ENCODE results near the gene RAB40C. TPM values are rescaled to one million over a fixed set of nuclear protein-coding genes. Genes with fewer than 3 reads are reported as not detected.

Gene RAB40C
- total and polyA plus RNA-seq, 7 donors: 16.8 to 41.2 (median 28.8) TPM

DNA sequence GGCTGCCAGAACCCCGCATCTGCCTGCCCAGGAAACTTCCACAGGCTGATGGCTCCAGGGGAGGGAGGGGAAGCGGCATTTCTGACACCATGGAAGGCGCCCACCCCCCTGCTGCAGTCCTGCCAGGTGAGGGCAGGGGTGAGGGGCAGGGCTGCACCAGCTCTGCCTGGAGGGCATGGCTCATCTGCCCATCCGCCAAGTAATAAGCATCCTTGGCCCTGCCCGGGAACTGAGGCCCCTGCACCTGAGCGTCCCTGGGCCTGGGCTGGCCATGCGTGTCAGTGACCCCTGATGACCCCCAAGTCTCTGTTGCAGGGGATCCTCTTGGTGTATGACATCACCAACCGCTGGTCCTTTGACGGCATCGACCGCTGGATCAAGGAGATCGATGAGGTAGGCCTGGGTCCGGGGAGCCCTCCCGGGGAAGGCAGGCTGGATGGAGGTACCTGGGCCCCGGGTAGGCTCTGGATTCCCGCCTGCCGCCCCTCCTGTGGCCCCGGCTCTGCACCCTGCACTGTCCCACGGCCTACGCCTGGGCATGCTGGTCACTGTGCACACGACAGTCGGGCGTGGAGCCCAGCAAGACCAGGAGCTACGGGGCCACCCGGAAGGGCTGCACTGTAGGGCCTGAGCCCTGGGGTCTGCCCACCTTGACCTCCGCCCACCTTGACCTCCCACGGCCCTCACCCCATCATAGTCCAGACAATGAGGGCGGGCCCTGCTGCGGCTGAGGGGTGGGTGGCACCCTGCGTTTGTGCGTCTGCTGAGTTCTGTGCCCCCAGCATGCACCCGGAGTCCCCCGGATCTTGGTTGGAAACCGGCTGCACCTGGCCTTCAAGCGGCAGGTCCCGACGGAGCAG is 35.5 kb downstream of the RAB40C start:
- Histone ChIP-seq H3K27ac (peak overlapping the region in 1 of 4 donors; percentile 82), H3K9me3 (no peaks in the 10 kb centered on the region), H3K4me1 (peaks cover 0 to 42% (median 30%) of the 10 kb centered on the region in 4 donors), H3K4me3 (no peak overlapping the region), H3K36me3 (peaks cover 0 to 20% (median 10%) of the 10 kb centered on the region in 4 donors), H3K27me3 (no peaks in the 10 kb centered on the region)
- TF ChIP-seq, protein P1, sequence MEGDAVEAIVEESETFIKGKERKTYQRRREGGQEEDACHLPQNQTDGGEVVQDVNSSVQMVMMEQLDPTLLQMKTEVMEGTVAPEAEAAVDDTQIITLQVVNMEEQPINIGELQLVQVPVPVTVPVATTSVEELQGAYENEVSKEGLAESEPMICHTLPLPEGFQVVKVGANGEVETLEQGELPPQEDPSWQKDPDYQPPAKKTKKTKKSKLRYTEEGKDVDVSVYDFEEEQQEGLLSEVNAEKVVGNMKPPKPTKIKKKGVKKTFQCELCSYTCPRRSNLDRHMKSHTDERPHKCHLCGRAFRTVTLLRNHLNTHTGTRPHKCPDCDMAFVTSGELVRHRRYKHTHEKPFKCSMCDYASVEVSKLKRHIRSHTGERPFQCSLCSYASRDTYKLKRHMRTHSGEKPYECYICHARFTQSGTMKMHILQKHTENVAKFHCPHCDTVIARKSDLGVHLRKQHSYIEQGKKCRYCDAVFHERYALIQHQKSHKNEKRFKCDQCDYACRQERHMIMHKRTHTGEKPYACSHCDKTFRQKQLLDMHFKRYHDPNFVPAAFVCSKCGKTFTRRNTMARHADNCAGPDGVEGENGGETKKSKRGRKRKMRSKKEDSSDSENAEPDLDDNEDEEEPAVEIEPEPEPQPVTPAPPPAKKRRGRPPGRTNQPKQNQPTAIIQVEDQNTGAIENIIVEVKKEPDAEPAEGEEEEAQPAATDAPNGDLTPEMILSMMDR (IDR thresholded peaks at IDR 0.05): no peak
- TF ChIP-seq POLR2A (IDR thresholded peaks at IDR 0.05) (no peak), EP300 (IDR thresholded peaks at IDR 0.05) (no peak)
- WGBS, 2 donors: 93 to 96% methylated on average over 37 of the region's 37 CpGs
- DNase-seq: peak; percentile 63
- intact Hi-C loops (cut with DNase I): no loop called here

DNA sequence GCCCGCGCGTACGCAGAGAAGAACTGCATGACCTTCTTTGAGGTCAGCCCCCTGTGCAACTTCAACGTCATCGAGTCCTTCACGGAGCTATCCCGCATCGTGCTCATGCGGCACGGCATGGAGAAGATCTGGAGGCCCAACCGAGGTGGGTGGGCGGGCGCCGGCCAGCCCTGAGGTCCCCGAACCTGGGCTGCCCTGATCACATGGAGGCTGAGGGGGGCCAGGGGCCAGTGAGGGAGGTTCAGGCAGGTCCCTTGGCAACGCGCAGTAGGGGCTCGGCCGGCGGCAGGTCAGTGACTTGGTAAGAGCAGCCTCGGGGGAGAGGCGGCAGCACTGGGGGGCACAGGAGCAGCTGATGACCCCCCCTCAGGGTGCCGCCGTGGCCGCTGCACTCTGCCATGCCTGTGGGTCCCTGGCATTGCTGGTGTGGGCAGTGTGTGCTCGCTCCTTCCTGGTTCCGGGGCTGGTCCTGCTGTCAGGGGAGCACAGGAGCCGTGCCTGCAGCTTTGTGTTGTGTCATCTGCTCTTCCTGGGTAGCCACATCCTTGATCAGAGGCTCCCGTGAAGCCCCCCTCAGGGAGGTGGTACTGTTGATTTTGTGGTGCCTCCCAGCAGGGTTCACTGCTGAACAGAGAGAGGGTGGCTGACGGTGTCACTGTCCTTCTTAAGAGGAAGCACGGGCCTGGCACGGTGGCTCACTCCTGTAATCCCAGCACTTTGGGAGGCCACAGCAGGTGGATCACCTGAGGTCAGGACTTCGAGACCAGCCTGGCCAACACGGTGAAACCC is 36.3 kb downstream of the RAB40C start:
- Histone ChIP-seq H3K4me1 (peaks cover 0 to 47% (median 35%) of the 10 kb centered on the region in 4 donors), H3K9me3 (no peaks in the 10 kb centered on the region), H3K27me3 (peaks cover 0 to 4% (median 0%) of the 10 kb centered on the region in 3 donors), H3K27ac (peak overlapping the region in 3 of 4 donors; percentile 69 to 82 (median 70)), H3K4me3 (no peak overlapping the region), H3K36me3 (peaks cover 0 to 20% (median 10%) of the 10 kb centered on the region in 4 donors)
- WGBS, 2 donors: 95% methylated on average over 35 of the region's 35 CpGs
- no peak for TF ChIP-seq EP300 (IDR thresholded peaks at IDR 0.05)
- TF ChIP-seq, protein P1 (IDR thresholded peaks at IDR 0.05): no peak
- no peak for TF ChIP-seq POLR2A (IDR thresholded peaks at IDR 0.05)
- no peak for TF ChIP-seq POLR2AphosphoS5 (IDR thresholded peaks at IDR 0.05)
- intact Hi-C loops (cut with DNase I): no loop called here
- DNase-seq: peak; percentile 59

DNA sequence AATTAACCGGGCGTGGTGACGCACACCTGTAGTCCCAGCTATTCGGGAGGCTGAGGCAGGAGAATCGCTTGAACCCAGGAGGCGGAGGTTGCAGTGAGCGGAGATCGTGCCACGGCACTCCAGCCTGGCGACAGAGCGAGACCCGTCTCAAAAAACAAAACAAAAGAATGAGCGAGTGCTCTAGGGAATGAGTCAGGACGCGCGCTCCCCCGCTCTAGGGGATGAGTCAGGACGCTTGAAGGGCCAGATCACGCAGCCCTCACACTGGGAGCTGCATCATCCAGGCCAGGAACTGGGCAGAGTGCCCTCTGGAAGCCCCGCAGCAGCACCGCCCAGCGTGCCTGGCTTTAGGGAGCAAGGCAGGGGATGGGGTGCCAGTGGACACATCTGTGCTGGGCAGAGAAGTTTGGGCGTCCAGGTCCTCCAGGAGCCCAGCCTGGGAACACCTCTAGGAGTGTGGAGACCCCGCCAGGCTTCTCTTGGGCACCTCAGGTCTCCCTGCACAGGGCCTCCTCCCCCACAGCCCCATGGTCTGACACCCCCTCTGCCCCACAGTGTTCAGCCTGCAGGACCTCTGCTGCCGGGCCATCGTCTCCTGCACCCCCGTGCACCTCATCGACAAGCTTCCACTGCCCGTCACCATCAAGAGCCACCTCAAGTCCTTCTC is 37.1 kb downstream of the RAB40C start:
- peak overlapping the region; percentile 13 to 82 (median 70) for H3K27ac ChIP-seq
- TF ChIP-seq EP300 (IDR thresholded peaks at IDR 0.05): no peak
- peak in 2 of 4 donors; percentile 30 to 71 for TF ChIP-seq POLR2AphosphoS5 (IDR thresholded peaks at IDR 0.05)
- TF ChIP-seq POLR2A (IDR thresholded peaks at IDR 0.05): no peak
- peaks cover 0 to 43% (median 30%) of the 10 kb centered on the region in 4 donors for H3K4me1 ChIP-seq
- intact Hi-C loops (cut with DNase I): no loop called here
- DNase-seq: peak; percentile 84
- H3K4me3 ChIP-seq: no peak overlapping the region
- WGBS, 2 donors: 91 to 95% methylated on average over 29 of the region's 29 CpGs
- peaks cover 0 to 20% (median 10%) of the 10 kb centered on the region in 4 donors for H3K36me3 ChIP-seq
- peaks cover 0 to 7% (median 0%) of the 10 kb centered on the region in 3 donors for H3K27me3 ChIP-seq
- no peaks in the 10 kb centered on the region for H3K9me3 ChIP-seq

DNA sequence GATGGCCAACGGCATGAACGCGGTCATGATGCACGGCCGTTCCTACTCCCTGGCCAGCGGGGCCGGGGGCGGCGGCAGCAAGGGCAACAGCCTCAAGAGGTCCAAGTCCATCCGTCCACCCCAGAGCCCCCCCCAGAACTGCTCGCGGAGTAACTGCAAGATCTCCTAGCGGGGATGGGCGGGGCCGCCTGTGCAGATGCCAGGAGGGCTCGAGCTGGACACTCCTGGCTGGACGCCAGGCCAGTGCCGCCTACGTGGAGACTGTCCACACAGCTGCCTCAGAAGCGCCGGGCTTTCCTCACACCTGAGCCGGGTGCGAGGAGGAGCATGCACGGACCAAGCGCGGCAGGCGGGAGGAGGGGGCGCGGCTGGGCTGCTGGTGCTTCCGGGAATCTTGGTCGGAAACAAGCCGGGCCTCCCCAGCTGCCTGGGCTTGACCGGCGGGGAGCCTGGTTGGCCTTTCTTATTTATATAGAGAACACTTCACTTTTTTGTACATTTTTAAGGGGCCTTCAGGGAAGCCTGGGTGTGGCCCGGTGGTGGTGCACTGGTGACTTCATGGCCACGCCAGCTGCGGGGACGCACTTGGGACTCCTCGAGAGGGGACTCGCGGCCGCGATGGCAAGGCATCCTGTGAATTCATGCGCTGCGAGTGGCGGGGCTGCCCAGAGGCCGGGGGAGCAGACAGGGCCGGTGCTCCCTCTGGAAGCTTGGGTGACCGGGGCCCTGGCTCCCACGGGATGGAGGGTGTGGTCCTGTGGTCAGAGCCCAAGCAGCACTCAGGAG is 37.8 kb downstream of the RAB40C start:
- peak overlapping the region; percentile 13 to 82 (median 70) for H3K27ac ChIP-seq
- H3K27me3 ChIP-seq: peaks cover 0 to 12% (median 0%) of the 10 kb centered on the region in 3 donors
- peaks cover 0 to 21% (median 10%) of the 10 kb centered on the region in 4 donors for H3K36me3 ChIP-seq
- H3K9me3 ChIP-seq: no peaks in the 10 kb centered on the region
- TF ChIP-seq POLR2A (IDR thresholded peaks at IDR 0.05): no peak
- no peak for TF ChIP-seq EP300 (IDR thresholded peaks at IDR 0.05)
- no peak for TF ChIP-seq POLR2AphosphoS5 (IDR thresholded peaks at IDR 0.05)
- TF ChIP-seq, protein P1 (IDR thresholded peaks at IDR 0.05): no peak
- H3K4me1 ChIP-seq: peaks cover 0 to 41% (median 29%) of the 10 kb centered on the region in 4 donors
- peak; percentile 71 for DNase-seq
- 77 to 89% methylated on average over 50 of the region's 50 CpGs for WGBS, 2 donors
- no peak overlapping the region for H3K4me3 ChIP-seq
- intact Hi-C loops (cut with DNase I): no loop called here

Measured in sigmoid colon (tissue), 7 donors.